NCI-H446 (cell line): Measurements from ENCODE around the gene HSPG2.
"Not testable (repeated sequence)": the region's sequence is repeated elsewhere in the genome, so short reads cannot be mapped to it uniquely, and the experiment has no call there.

Experiments
- DNase-seq, 2 experiments: peaks; one replicate each; lab custom pipeline; 2025; lab: John Stamatoyannopoulos, UW

Gene HSPG2

GRCh38 chr1:21912038-21912758 is 24.9 kb downstream of the HSPG2 start:
- DNase-seq: no peak

- DNase-seq: no peak
Observed at GRCh38 chr1:21911205-21912001, 25.7 kb downstream of the HSPG2 start.

GRCh38 chr1:21910558-21911204 is 26.4 kb downstream of the HSPG2 start:
- DNase-seq: no peak

- no peak for DNase-seq
Observed at GRCh38 chr1:21909787-21910503, 27.2 kb downstream of the HSPG2 start.

GRCh38 chr1:21909286-21909759 is 27.8 kb downstream of the HSPG2 start:
- DNase-seq: no peak

- DNase-seq: not testable (repeated sequence)
Observed at GRCh38 chr1:21907737-21908534, 29.2 kb downstream of the HSPG2 start.

GRCh38 chr1:21907079-21907418 is 30.1 kb downstream of the HSPG2 start:
- no peak for DNase-seq

- no peak for DNase-seq
Observed at GRCh38 chr1:21906173-21907078, 30.7 kb downstream of the HSPG2 start.

- DNase-seq: no peak
Observed at GRCh38 chr1:21904704-21905520, 32.2 kb downstream of the HSPG2 start.

GRCh38 chr1:21904454-21904703 is 32.7 kb downstream of the HSPG2 start:
- no peak for DNase-seq

GRCh38 chr1:21903638-21904453 is 33.3 kb downstream of the HSPG2 start:
- no peak for DNase-seq

GRCh38 chr1:21902026-21903012 is 34.8 kb downstream of the HSPG2 start:
- no peak for DNase-seq

GRCh38 chr1:21901473-21901847 is 35.6 kb downstream of the HSPG2 start:
- no peak for DNase-seq

- no peak for DNase-seq
Observed at GRCh38 chr1:21900766-21901472, 36.2 kb downstream of the HSPG2 start.

- no peak for DNase-seq
Observed at GRCh38 chr1:21899987-21900386, 37.1 kb downstream of the HSPG2 start.

- DNase-seq: no peak
Observed at GRCh38 chr1:21899267-21899810, 37.8 kb downstream of the HSPG2 start.
